Measurements from ENCODE around the gene GPC5.

- no peak for TF ChIP-seq YY1 (tag by site-specific recombination; IDR thresholded peaks at IDR 0.05)
- TF ChIP-seq ZNF133 (tag by site-specific recombination; IDR thresholded peaks at IDR 0.05), result no peak
- no peak for TF ChIP-seq SP2 (tag by site-specific recombination; IDR thresholded peaks at IDR 0.05)
- TF ChIP-seq PATZ1 (tag by site-specific recombination; IDR thresholded peaks at IDR 0.05), result no peak
- TF ChIP-seq CTCF (tag by site-specific recombination; IDR thresholded peaks at IDR 0.05), result no peak
- no peak for TF ChIP-seq ZBTB49 (tag by site-specific recombination; IDR thresholded peaks at IDR 0.05; ENCODE audit: low read depth)
- no peak for TF ChIP-seq ZNF121 (tag by site-specific recombination; IDR thresholded peaks at IDR 0.05)
- no peak for TF ChIP-seq HIC1 (tag by site-specific recombination; IDR thresholded peaks at IDR 0.05)
- TF ChIP-seq TCF7L2 (IDR thresholded peaks at IDR 0.05; ENCODE audit: borderline replicate concordance, low read depth, low read length), result no peak
These were observed 872.6 kb downstream of the GPC5 start for GRCh38 chr13:92270990-92271389.

Measured in HEK293 (cell line).